Sigmoid colon (tissue), 7 donors: ENCODE measurements around the gene ZNF665. TPM values are rescaled to one million over a fixed set of nuclear protein-coding genes. Genes with fewer than 3 reads are reported as not detected.
A peak's percentile ranks its signal among the peaks of the same experiment; 100 is the strongest.

Experiments used
- DNase-seq: peaks from one replicate; pipeline ENCODE4 v3.0.0-alpha.2; 2019
- H3K27ac ChIP-seq, 4 donors: fragments of 200-600 bp; sonication (generic); one replicate each; pipeline ENCODE4 v1.5.1; 2016 to 2019; ENCODE audit warnings: mild to moderate bottlenecking in 1 of 4
- H3K27me3 ChIP-seq, 3 donors: fragments of 200-600 bp; sonication (generic); one replicate each; pipeline ENCODE4 v1.5.1; 2019; ENCODE audit warnings: mild to moderate bottlenecking in 1 of 3
- H3K36me3 ChIP-seq, 4 donors: fragments of 200-600 bp; sonication (generic); one replicate each; pipeline ENCODE4 v1.5.1; 2016 to 2019
- H3K4me1 ChIP-seq, 4 donors: fragments of 200-600 bp; sonication (generic); one replicate each; pipeline ENCODE4 v1.5.1; 2017 to 2019
- H3K4me3 ChIP-seq, 4 donors: fragments of 200-600 bp; sonication (generic); one replicate each; pipeline ENCODE4 v1.5.1; 2017 to 2019; ENCODE audit warnings: mild to moderate bottlenecking in 2 of 4, moderate library complexity in 1 of 4
- H3K9me3 ChIP-seq, 4 donors: fragments of 200-600 bp in 3 of 4; sonication (generic) in 3 of 4; one replicate each; pipeline versions ENCODE4 v1.5.1 to v1.6.1; 2013 to 2019
- EP300 ChIP-seq, 4 donors: sonication (generic); formaldehyde crosslinking; IDR thresholded peaks; one replicate each; pipeline ENCODE4 v1.6.1; 2017; ENCODE audit warnings: antibody characterized with exemption in 4 of 4
- POLR2A ChIP-seq, 2 donors: fragments of 450-650 bp; IDR thresholded peaks; one replicate each; pipeline ENCODE4 v1.6.1; 2016; ENCODE audit warnings: antibody characterized with exemption in 2 of 2, mild to moderate bottlenecking in 2 of 2, moderate library complexity in 2 of 2
- POLR2AphosphoS5 ChIP-seq, 4 donors: sonication (generic); formaldehyde crosslinking; IDR thresholded peaks; one replicate each; pipeline ENCODE4 v1.6.1; 2017; ENCODE audit warnings: antibody characterized with exemption in 4 of 4
- WGBS, 2 donors: extraction: QIAGEN DNeasy Blood & Tissue Kit; methylation state at CpG; one replicate each; pipeline ENCODE4 v1.1.7; 2013; 5-methylcytosine and 5-hydroxymethylcytosine counted together
- intact Hi-C: fragments of 100-400 bp; cut with DNase I; formaldehyde crosslinking; loops from one replicate; pipeline ENCODE4 v1.15.1; 2023
- polyA plus RNA-seq, 3 donors: library from polyadenylated mRNA; stranded (reverse); fragments of 200-250 nt; gene quantifications; one replicate each; pipeline ENCODE4 v1.2.3, GENCODE V29; 2013
- total RNA-seq, 4 donors: library from RNA; depleted of rRNA; stranded (reverse); fragments of >200 nt; gene quantifications; one replicate each; pipeline ENCODE4 v1.1.0, GENCODE V29; 2016
- TF ChIP-seq, protein P1 (sequence below), 4 experiments: fragments of 450-650 bp in 3 of 4; fragments of 200-600 bp in 1 of 4; IDR thresholded peaks; one replicate each; pipeline ENCODE4 v1.5.1; 2016 to 2019; ENCODE audit warnings: antibody characterized with exemption in 4 of 4, mild to moderate bottlenecking in 3 of 4, moderate library complexity in 2 of 4
- donor health status: healthy with polysubstance abuse.
- donor health status: Bipolar disorder and iron deficiency.
- donor health status: healthy.

The ZNF665 gene
- total and polyA plus RNA-seq, 7 donors, result 0.92 to 16.8 (median 5.3) TPM

DNA sequence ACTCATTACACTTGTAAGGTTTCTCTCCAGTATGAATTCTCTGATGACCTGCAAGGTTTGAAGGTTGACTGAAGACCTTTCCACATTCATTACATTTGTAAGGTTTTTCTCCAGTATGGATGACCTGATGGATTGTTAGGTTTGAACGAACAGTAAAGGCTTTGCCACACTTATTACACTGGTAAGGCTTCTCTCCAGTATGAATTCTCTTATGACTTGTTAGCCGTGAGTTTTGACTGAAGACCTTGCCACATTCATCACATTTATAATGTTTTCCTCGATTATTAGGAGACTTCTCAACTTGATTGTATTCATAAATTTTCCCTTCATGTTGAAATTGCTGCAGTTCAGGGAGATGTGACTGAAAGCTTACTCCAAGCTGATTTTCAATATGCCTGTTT is 27.5 kb downstream of the ZNF665 start:
- intact Hi-C loops, result no loop called here
- no peaks in the 10 kb centered on the region for H3K4me1 ChIP-seq
- peaks cover 17 to 36% (median 29%) of the 10 kb centered on the region in 4 donors for H3K9me3 ChIP-seq
- H3K27me3 ChIP-seq, result no peaks in the 10 kb centered on the region
- TF ChIP-seq POLR2AphosphoS5 (IDR thresholded peaks at IDR 0.05), result no peak
- TF ChIP-seq POLR2A (IDR thresholded peaks at IDR 0.05), result no peak
- no peak for TF ChIP-seq EP300 (IDR thresholded peaks at IDR 0.05)
- TF ChIP-seq, protein P1, sequence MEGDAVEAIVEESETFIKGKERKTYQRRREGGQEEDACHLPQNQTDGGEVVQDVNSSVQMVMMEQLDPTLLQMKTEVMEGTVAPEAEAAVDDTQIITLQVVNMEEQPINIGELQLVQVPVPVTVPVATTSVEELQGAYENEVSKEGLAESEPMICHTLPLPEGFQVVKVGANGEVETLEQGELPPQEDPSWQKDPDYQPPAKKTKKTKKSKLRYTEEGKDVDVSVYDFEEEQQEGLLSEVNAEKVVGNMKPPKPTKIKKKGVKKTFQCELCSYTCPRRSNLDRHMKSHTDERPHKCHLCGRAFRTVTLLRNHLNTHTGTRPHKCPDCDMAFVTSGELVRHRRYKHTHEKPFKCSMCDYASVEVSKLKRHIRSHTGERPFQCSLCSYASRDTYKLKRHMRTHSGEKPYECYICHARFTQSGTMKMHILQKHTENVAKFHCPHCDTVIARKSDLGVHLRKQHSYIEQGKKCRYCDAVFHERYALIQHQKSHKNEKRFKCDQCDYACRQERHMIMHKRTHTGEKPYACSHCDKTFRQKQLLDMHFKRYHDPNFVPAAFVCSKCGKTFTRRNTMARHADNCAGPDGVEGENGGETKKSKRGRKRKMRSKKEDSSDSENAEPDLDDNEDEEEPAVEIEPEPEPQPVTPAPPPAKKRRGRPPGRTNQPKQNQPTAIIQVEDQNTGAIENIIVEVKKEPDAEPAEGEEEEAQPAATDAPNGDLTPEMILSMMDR (IDR thresholded peaks at IDR 0.05), result no peak
- peaks cover 5 to 19% (median 12%) of the 10 kb centered on the region in 4 donors for H3K36me3 ChIP-seq
- H3K27ac ChIP-seq, result no peak overlapping the region
- 94 to 98% methylated on average over 3 of the region's 3 CpGs for WGBS, 2 donors
- no peak for DNase-seq
- no peak overlapping the region for H3K4me3 ChIP-seq

DNA sequence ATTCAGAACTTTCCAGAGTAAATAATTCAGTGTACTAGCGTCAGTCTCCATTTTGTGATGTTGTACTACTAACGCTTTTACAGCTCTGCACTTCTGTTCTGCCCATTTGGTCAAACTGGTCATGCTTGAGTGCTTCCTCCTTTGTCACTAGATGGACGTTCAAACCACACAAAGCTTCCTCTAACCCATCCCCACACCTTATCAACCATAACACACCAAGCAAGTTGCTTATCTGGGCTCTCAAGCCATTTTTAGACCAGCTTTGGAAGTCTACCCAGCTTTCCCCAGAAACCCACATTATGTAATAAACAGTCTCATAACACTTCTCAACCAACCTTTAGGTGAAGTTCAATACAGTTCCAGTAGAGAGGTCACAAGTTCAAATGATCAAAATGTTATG is 32.0 kb downstream of the ZNF665 start:
- no peak overlapping the region for H3K27ac ChIP-seq
- no peaks in the 10 kb centered on the region for H3K27me3 ChIP-seq
- peaks cover 0 to 21% (median 16%) of the 10 kb centered on the region in 4 donors for H3K4me1 ChIP-seq
- intact Hi-C loops, result no loop called here
- peaks cover 17 to 28% (median 22%) of the 10 kb centered on the region in 4 donors for H3K9me3 ChIP-seq
- no peak for TF ChIP-seq EP300 (IDR thresholded peaks at IDR 0.05)
- 57 to 71% methylated on average over 3 of the region's 3 CpGs for WGBS, 2 donors
- H3K4me3 ChIP-seq, result no peak overlapping the region
- H3K36me3 ChIP-seq, result peaks cover 4 to 16% (median 9%) of the 10 kb centered on the region in 4 donors
- DNase-seq, result no peak

DNA sequence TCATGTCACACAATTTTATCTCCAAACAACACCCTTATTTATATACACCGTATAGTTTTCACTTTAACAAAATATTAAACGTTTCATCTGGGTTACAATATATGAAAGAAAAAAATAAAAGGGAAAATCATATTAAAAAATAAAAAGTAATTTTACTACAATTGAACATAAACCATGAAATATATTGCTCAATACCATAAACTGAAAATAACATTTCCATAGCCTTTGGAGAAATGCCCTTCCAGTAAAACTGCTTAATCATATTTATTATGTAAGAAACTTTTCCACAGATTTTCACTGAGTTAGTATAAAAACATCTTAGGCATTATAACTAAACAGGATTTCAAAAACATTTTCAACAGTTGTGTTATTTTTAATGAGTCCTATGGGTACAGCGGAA is 32.8 kb downstream of the ZNF665 start:
- no peak for DNase-seq
- WGBS, 2 donors, result 95 to 96% methylated on average over 3 of the region's 3 CpGs
- H3K4me1 ChIP-seq, result peaks cover 0 to 21% (median 16%) of the 10 kb centered on the region in 4 donors

DNA sequence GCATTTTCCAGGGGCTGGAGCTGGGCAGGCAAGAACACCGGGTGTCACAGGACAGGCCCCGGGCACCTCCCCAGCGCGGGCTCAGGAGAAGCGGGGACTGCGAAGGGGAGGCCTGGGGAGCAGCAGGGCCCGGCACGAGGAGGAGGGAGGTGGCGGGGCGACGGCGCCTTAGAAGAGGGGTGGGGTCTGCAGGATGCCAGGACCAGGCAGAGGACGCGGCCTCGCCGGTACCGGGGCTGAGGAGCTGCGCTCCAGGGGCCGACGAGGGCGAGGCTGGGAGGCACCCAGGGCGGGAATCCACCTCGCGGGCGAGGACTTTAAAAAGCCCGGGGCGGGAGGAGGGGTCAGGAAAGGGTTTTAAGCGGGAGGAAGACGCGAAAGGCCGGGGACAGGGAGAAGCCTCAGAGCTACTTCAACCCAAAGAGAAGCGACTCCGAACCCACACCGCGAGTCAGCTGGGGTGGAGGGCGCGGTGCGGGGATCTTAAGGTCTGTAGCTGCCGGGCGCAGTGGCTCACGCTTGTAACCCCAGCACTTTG is 35.0 kb downstream of the ZNF665 start:
- Histone ChIP-seq H3K36me3 (peaks cover 0 to 14% (median 2%) of the 10 kb centered on the region in 4 donors), H3K27ac (peak overlapping the region; percentile 68 to 82 (median 76)), H3K4me3 (peak overlapping the region; percentile 61 to 71 (median 68)), H3K27me3 (no peaks in the 10 kb centered on the region), H3K4me1 (peaks cover 0 to 21% (median 16%) of the 10 kb centered on the region in 4 donors), H3K9me3 (peaks cover 0 to 9% (median 4%) of the 10 kb centered on the region in 4 donors)
- TF ChIP-seq POLR2AphosphoS5 (IDR thresholded peaks at IDR 0.05), result no peak
- TF ChIP-seq POLR2A (IDR thresholded peaks at IDR 0.05), result no peak
- no peak for TF ChIP-seq EP300 (IDR thresholded peaks at IDR 0.05)
- TF ChIP-seq, protein P1 (IDR thresholded peaks at IDR 0.05), result no peak
- peak; percentile 66 for DNase-seq
- intact Hi-C loops, result loop anchor here (1.0 to 5.0 kb wide), 3 partner anchors 25 to 55 kb away; partner anchors contain the start of genes ZNF160 and ZNF415
- 2 to 3% methylated on average over 41 of the region's 41 CpGs for WGBS, 2 donors

More for the DNA sequence above, 32.8 kb downstream of the ZNF665 start:
- H3K4me3 ChIP-seq, result no peak overlapping the region
- H3K9me3 ChIP-seq, result peaks cover 9 to 21% (median 14%) of the 10 kb centered on the region in 4 donors
- intact Hi-C loops, result no loop called here
- no peaks in the 10 kb centered on the region for H3K27me3 ChIP-seq
- no peak overlapping the region for H3K27ac ChIP-seq
- peaks cover 0 to 12% (median 3%) of the 10 kb centered on the region in 4 donors for H3K36me3 ChIP-seq
- no peak for TF ChIP-seq EP300 (IDR thresholded peaks at IDR 0.05)
- no peak for TF ChIP-seq POLR2AphosphoS5 (IDR thresholded peaks at IDR 0.05)
- TF ChIP-seq, protein P1 (IDR thresholded peaks at IDR 0.05), result no peak
- TF ChIP-seq POLR2A (IDR thresholded peaks at IDR 0.05), result no peak

DNA sequence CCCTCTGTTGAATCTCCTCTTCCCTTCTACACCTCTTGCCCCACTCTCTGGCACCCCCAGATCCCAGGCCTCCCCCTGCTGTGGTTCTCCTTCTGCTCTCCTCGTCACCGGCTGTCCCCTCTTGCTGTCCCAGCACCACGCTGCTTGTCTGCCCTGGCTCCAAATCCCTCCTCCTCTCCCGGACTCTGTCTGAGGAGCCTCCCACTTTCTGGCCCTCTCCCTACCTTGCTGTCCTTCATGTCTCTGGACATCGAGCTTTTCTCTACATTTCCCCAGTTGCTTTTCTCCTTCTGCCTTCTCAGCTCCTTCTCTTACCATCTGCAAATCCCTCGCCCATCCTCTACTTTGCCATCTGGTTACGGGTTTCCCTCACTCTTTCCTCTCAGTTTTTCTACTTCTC is 35.5 kb downstream of the ZNF665 start:
- Histone ChIP-seq H3K4me1 (peaks cover 0 to 21% (median 16%) of the 10 kb centered on the region in 4 donors), H3K36me3 (peaks cover 0 to 19% (median 3%) of the 10 kb centered on the region in 4 donors), H3K27ac (peak overlapping the region; percentile 68 to 82 (median 76)), H3K27me3 (no peaks in the 10 kb centered on the region), H3K9me3 (peaks cover 0 to 5% (median 2%) of the 10 kb centered on the region in 4 donors), H3K4me3 (peak overlapping the region; percentile 61 to 71 (median 68))
- 57 to 74% methylated on average over 7 of the region's 7 CpGs for WGBS, 2 donors
- no peak for DNase-seq
- intact Hi-C loops, result loop anchor here (1.0 to 5.0 kb wide), 3 partner anchors 25 to 54 kb away; partner anchors contain the start of genes ZNF160 and ZNF415
- TF ChIP-seq POLR2A (IDR thresholded peaks at IDR 0.05) (no peak), EP300 (IDR thresholded peaks at IDR 0.05) (no peak), POLR2AphosphoS5 (IDR thresholded peaks at IDR 0.05) (no peak)
